A673 (cell line): Measurements from ENCODE around the gene ATP6V1F. TPM values are rescaled to one million over a fixed set of nuclear protein-coding genes. Genes with fewer than 3 reads are reported as not detected.
"Not testable (repeated sequence)": the region's sequence is repeated elsewhere in the genome, so short reads cannot be mapped to it uniquely, and the experiment has no call there.

Source experiments
- BruUV-seq: library from RNA; stranded (reverse); fragments of 400-500 nt; replicated peaks from 2 replicates; lab custom pipeline; 2021; lab: Mats Ljungman, UMichigan
- CTCF ChIA-PET: fragments of 300-600 bp; sonication (Branson Sonifier 250); formaldehyde crosslinking; loops from one replicate; lab custom pipeline; 2022; ENCODE audit warnings: antibody characterized with exemption; lab: Charles Lee
- POLR2A ChIA-PET: fragments of 300-600 bp; sonication (Branson Sonifier 250); formaldehyde crosslinking; loops from one replicate; lab custom pipeline; 2022; ENCODE audit warnings: antibody characterized with exemption; ENCODE audit not compliant: low non-redundant PET; lab: Charles Lee
- DNase-seq: peaks from one replicate; pipeline ENCODE4 v3.0.0-alpha.2; 2015; ENCODE audit warnings: low spot score
- H3K27ac ChIP-seq: fragments of 200-600 bp; sonication (generic); 2 replicates; pipeline ENCODE4 v1.5.1; 2016; ENCODE audit warnings: mixed run types, low read depth, mild to moderate bottlenecking, mixed read lengths, antibody characterized with exemption, low read length; ENCODE audit not compliant: poor library complexity, severe bottlenecking
- H3K27me3 ChIP-seq: fragments of 200-600 bp; sonication (generic); replicated peaks from 2 replicates; pipeline ENCODE4 v1.6.1; 2017; ENCODE audit warnings: mixed run types, low read depth, mild to moderate bottlenecking, mixed read lengths, antibody characterized with exemption, low read length; ENCODE audit not compliant: insufficient read depth, poor library complexity
- H3K36me3 ChIP-seq: fragments of 200-600 bp; sonication (generic); 2 replicates; pipeline ENCODE4 v1.6.1; 2016; ENCODE audit warnings: mixed run types, mild to moderate bottlenecking, mixed read lengths, antibody characterized with exemption, low read length; ENCODE audit not compliant: insufficient read depth, poor library complexity, severe bottlenecking
- H3K4me1 ChIP-seq: fragments of 200-600 bp; sonication (generic); 2 replicates; pipeline ENCODE4 v1.6.1; 2017; ENCODE audit warnings: mixed run types, mild to moderate bottlenecking, mixed read lengths, antibody characterized with exemption, low read length; ENCODE audit not compliant: insufficient read depth, poor library complexity, severe bottlenecking
- H3K4me3 ChIP-seq: fragments of 200-600 bp; sonication (generic); 2 replicates; pipeline ENCODE4 v1.5.1; 2016; ENCODE audit warnings: low read depth, mixed run types, mild to moderate bottlenecking, mixed read lengths, low read length; ENCODE audit not compliant: poor library complexity, severe bottlenecking
- H3K9me3 ChIP-seq: fragments of 200-600 bp; sonication (generic); 2 replicates; pipeline ENCODE4 v1.6.1; 2016; ENCODE audit warnings: mixed run types, low read depth, mild to moderate bottlenecking, mixed read lengths, antibody characterized with exemption, low read length; ENCODE audit not compliant: poor library complexity, severe bottlenecking
- CTCF ChIP-seq: fragments of 300-800, 200-600 bp; sonication (generic); conservative IDR thresholded peaks from 2 replicates; pipeline ENCODE4 v1.5.1; 2017; ENCODE audit warnings: low read depth, mild to moderate bottlenecking, antibody characterized with exemption, low read length, moderate library complexity, mixed read lengths
- EZH2 ChIP-seq: fragments of 200-600 bp; sonication (generic); IDR thresholded peaks from 2 replicates; pipeline ENCODE4 v1.6.1; 2017; ENCODE audit warnings: borderline replicate concordance, low read depth, mild to moderate bottlenecking, mixed read lengths, antibody characterized with exemption, low read length; ENCODE audit not compliant: poor library complexity, severe bottlenecking
- intact Hi-C: fragments of 100-400 bp; cut with micrococcal nuclease; formaldehyde crosslinking; loops from one replicate; pipeline ENCODE4 v1.10.0; 2022; ENCODE audit not compliant: unreplicated experiment
- total RNA-seq: library from RNA; stranded (reverse); gene quantifications from 2 replicates; pipeline ENCODE4 v1.2.3, GENCODE V29; 2021

Gene ATP6V1F
- total RNA-seq, 1 experiment from 2014 or later: 148 TPM

GRCh38 chr7:128912281-128912680, 49.6 kb downstream of the ATP6V1F start:
- no peak for DNase-seq
- Histone ChIP-seq H3K36me3 (no peaks in the 10 kb centered on the region), H3K27me3 (peaks cover 3% of the 10 kb centered on the region), H3K4me3 (no peak overlapping the region), H3K27ac (no peak overlapping the region), H3K4me1 (no peaks in the 10 kb centered on the region), H3K9me3 (no peaks in the 10 kb centered on the region)
- ChIA-PET CTCF (interaction anchor here (1.3 kb wide), 1 partner anchor 179 kb away, joined by 3 read pairs; no protein-coding TSS in a partner anchor), POLR2A (no interaction called here)
- no TSS peak for BruUV-seq
- no peak for TF ChIP-seq EZH2
- TF ChIP-seq CTCF: no peak
- intact Hi-C loops: no loop called here

GRCh38 chr7:128912709-128913495, 50.2 kb downstream of the ATP6V1F start:
- H3K4me1 ChIP-seq, intact Hi-C loops, H3K4me3 ChIP-seq, DNase-seq, H3K27ac ChIP-seq, H3K27me3 ChIP-seq, BruUV-seq, POLR2A ChIA-PET, CTCF ChIA-PET, H3K9me3 ChIP-seq, H3K36me3 ChIP-seq: not testable (repeated sequence)

DNA sequence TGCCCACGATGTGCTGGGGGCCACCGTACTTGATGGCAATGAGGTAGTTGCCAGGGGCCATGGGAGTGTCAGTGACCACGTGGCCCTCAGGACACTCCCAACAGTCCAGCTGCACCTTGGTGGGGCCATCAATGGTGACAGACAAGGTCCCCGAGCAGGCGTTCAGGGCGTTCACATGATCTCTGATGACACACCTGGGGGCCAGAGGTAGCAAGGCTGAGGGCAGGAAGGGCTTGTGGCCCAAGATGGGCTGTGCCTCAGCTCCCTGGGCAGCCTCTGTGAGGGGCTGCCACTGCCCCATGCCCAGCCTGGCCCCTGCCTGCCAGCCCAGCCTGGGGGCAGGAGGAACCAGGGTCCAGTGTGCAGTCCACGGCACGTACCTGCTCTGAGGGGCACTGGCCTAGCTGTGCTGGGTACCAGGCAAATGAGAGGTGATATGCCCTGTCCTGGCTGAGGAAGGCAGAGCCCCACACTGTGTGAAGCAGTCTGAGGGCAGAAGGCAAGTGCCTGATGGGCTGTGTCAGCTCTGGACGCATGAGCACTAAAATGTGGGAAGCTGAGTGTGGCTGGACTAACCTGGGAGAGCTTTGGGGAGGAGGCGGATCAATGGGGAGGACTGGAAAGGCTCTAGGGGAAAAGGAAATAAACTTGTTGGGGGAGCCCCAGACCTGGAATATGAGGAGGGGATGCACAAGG, 51.4 kb downstream of the ATP6V1F start:
- Histone ChIP-seq H3K27me3 (peaks cover 3% of the 10 kb centered on the region), H3K4me1 (no peaks in the 10 kb centered on the region), H3K4me3 (no peak overlapping the region), H3K36me3 (no peaks in the 10 kb centered on the region), H3K27ac (no peak overlapping the region), H3K9me3 (no peaks in the 10 kb centered on the region)
- ChIA-PET CTCF (no interaction called here), POLR2A (no interaction called here)
- no peak for DNase-seq
- TF ChIP-seq CTCF (no peak), EZH2 (no peak)
- no TSS peak for BruUV-seq
- intact Hi-C loops: no loop called here
